ENCODE data around the gene SUGCT. TPM values are rescaled to one million over a fixed set of nuclear protein-coding genes. Genes with fewer than 3 reads are reported as not detected.

Gene SUGCT
- total and polyA plus RNA-seq, 4 donors, result 37.9 to 152 (median 53.2) TPM

DNA sequence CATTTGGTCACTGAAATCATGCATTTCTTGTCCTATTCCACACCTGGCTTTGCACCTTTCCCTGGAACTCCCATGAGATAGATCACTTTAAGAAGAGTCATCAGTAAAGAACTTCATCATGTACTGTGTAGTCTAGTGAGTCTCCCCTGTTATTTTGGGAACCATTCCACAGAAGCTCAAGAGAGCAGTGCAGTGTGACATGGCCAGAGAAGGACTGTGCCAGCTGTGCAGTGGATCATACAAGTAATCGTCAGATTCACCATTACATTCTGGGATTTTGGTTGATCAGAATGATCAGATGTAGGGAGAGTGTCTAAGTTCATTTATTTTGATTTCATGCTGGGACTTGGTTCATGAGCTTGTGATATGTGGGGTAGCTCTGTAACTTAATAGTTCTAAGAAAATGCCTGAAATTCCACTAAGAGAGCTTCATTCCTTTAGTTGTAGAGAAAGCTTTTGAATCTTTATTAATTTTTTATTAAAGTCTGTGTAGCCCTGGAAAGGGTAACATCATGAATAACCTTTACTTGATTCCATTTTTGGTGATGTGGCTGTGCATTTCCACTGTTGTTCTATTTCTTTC is 166.8 kb downstream of the SUGCT start:
- no peak overlapping the region for H3K27ac ChIP-seq (ENCODE audit: low read depth in 1 of 2, low read length in 2 of 2)
- H3K4me1 ChIP-seq (ENCODE audit: control insufficient read depth in 1 of 2, insufficient read depth in 2 of 2, low read length in 2 of 2), result peaks cover 0 to 2% of the 10 kb centered on the region in 2 donors
- H3K27me3 ChIP-seq (ENCODE audit: control insufficient read depth in 1 of 2, insufficient read depth in 2 of 2, low read length in 1 of 2), result no peaks in the 10 kb centered on the region
- DNase-seq (no peak), ATAC-seq (ENCODE audit: low FRiP score) (peak; percentile 54)
- no peaks in the 10 kb centered on the region for H3K36me3 ChIP-seq (ENCODE audit: control insufficient read depth in 1 of 2, insufficient read depth in 2 of 2, low read length in 1 of 2)
- H3K4me3 ChIP-seq (ENCODE audit: low read length in 2 of 2), result no peak overlapping the region
- intact Hi-C loops (cut with DNase I), result no loop called here
- WGBS, 2 donors, result 6 to 7% methylated on average over 1 of the region's 1 CpG
- no peaks in the 10 kb centered on the region for H3K9me3 ChIP-seq (ENCODE audit: control insufficient read depth, low read length)

DNA sequence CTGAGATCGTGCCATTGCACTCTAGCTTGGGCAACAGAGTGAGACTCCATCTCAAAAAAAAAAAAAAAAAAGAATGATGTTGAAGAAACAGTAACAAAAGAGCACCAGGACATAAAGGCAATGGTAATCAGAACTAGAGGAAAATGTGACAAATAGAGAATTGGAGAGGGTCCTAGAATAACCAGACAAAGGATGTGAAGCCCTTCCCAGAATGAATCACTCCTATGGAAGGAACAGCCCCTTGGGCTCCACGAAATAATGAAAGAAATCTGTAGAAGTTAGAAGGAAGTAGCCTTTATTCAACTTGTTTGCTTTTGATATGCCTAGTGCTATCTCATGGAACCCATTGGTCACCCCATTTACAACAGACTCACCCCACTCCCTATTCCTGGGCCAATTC is 169.2 kb downstream of the SUGCT start:
- Histone ChIP-seq H3K27me3 (ENCODE audit: control insufficient read depth in 1 of 2, insufficient read depth in 2 of 2, low read length in 1 of 2) (no peaks in the 10 kb centered on the region), H3K4me1 (ENCODE audit: control insufficient read depth in 1 of 2, insufficient read depth in 2 of 2, low read length in 2 of 2) (no peaks in the 10 kb centered on the region), H3K9me3 (ENCODE audit: control insufficient read depth, low read length) (no peaks in the 10 kb centered on the region), H3K4me3 (ENCODE audit: low read length in 2 of 2) (no peak overlapping the region), H3K27ac (ENCODE audit: low read depth in 1 of 2, low read length in 2 of 2) (no peak overlapping the region), H3K36me3 (ENCODE audit: control insufficient read depth in 1 of 2, insufficient read depth in 2 of 2, low read length in 1 of 2) (no peaks in the 10 kb centered on the region)
- DNase-seq, result no peak
- intact Hi-C loops (cut with DNase I), result no loop called here
- WGBS, 2 donors, result 52 to 55% methylated on average over 2 of the region's 2 CpGs
- no peak for ATAC-seq (ENCODE audit: low FRiP score)

- no peaks in the 10 kb centered on the region for H3K9me3 ChIP-seq (ENCODE audit: control insufficient read depth, low read length)
- H3K36me3 ChIP-seq (ENCODE audit: control insufficient read depth in 1 of 2, insufficient read depth in 2 of 2, low read length in 1 of 2), result no peaks in the 10 kb centered on the region
- intact Hi-C loops (cut with DNase I), result no loop called here
- ATAC-seq (ENCODE audit: low FRiP score), result no peak
- no peaks in the 10 kb centered on the region for H3K4me1 ChIP-seq (ENCODE audit: control insufficient read depth in 1 of 2, insufficient read depth in 2 of 2, low read length in 2 of 2)
- no peaks in the 10 kb centered on the region for H3K27me3 ChIP-seq (ENCODE audit: control insufficient read depth in 1 of 2, insufficient read depth in 2 of 2, low read length in 1 of 2)
- H3K27ac ChIP-seq (ENCODE audit: low read depth in 1 of 2, low read length in 2 of 2), result no peak overlapping the region
- DNase-seq, result no peak
- H3K4me3 ChIP-seq (ENCODE audit: low read length in 2 of 2), result no peak overlapping the region
Observed at GRCh38 chr7:40305229-40305628, 170.4 kb downstream of the SUGCT start.

DNA sequence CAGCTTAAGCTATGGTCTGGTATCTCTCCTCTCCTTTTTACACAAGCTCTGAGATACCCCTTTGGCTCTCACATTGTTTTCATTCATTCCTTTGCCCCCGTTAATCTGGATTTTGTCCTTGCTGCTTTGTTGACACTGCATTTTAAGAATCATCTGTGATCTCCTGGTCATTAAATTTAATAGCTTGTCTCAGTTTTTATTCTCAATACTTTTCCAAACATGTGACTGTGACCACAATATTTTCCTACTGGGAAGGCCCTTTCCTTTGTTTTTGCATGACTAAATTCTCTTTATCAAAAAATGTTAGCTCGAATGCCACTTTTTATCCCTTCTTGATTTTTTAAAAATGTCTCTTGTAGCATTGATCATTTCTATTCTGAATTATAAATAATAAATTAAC is 171.2 kb downstream of the SUGCT start:
- DNase-seq (no peak), ATAC-seq (ENCODE audit: low FRiP score) (no peak)
- 9 to 15% methylated on average over 2 of the region's 2 CpGs for WGBS, 2 donors
- Histone ChIP-seq H3K9me3 (ENCODE audit: control insufficient read depth, low read length) (no peaks in the 10 kb centered on the region), H3K27me3 (ENCODE audit: control insufficient read depth in 1 of 2, insufficient read depth in 2 of 2, low read length in 1 of 2) (no peaks in the 10 kb centered on the region), H3K27ac (ENCODE audit: low read depth in 1 of 2, low read length in 2 of 2) (no peak overlapping the region), H3K36me3 (ENCODE audit: control insufficient read depth in 1 of 2, insufficient read depth in 2 of 2, low read length in 1 of 2) (no peaks in the 10 kb centered on the region), H3K4me3 (ENCODE audit: low read length in 2 of 2) (no peak overlapping the region), H3K4me1 (ENCODE audit: control insufficient read depth in 1 of 2, insufficient read depth in 2 of 2, low read length in 2 of 2) (no peaks in the 10 kb centered on the region)
- intact Hi-C loops (cut with DNase I), result no loop called here

GRCh38 chr7:40306596-40306995 is 171.8 kb downstream of the SUGCT start:
- ATAC-seq (ENCODE audit: low FRiP score) (no peak), DNase-seq (no peak)
- Histone ChIP-seq H3K4me3 (ENCODE audit: low read length in 2 of 2) (no peak overlapping the region), H3K27me3 (ENCODE audit: control insufficient read depth in 1 of 2, insufficient read depth in 2 of 2, low read length in 1 of 2) (no peaks in the 10 kb centered on the region), H3K36me3 (ENCODE audit: control insufficient read depth in 1 of 2, insufficient read depth in 2 of 2, low read length in 1 of 2) (no peaks in the 10 kb centered on the region), H3K4me1 (ENCODE audit: control insufficient read depth in 1 of 2, insufficient read depth in 2 of 2, low read length in 2 of 2) (no peaks in the 10 kb centered on the region), H3K27ac (ENCODE audit: low read depth in 1 of 2, low read length in 2 of 2) (no peak overlapping the region), H3K9me3 (ENCODE audit: control insufficient read depth, low read length) (no peaks in the 10 kb centered on the region)
- intact Hi-C loops (cut with DNase I), result no loop called here

DNA sequence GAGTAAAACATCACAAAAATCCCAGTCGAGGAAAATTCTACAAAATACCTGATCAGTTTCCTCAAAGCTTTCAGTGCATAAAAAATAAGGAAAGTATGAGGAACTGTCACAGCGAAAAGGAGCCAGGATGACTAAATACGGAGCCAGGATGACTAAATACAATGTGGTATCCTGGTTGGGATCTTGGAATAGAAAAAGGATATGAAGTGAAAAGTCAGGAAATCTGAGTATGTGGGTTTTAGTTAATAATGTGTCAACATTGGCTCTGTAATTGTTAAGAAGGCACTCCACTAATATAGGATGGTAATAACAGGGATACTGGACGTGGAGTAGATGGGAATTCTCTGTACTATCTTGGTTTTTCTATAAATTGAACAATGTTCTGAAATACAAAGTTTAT is 175.5 kb downstream of the SUGCT start:
- ATAC-seq (ENCODE audit: low FRiP score) (no peak), DNase-seq (no peak)
- Histone ChIP-seq H3K27me3 (ENCODE audit: control insufficient read depth in 1 of 2, insufficient read depth in 2 of 2, low read length in 1 of 2) (no peaks in the 10 kb centered on the region), H3K9me3 (ENCODE audit: control insufficient read depth, low read length) (no peaks in the 10 kb centered on the region), H3K36me3 (ENCODE audit: control insufficient read depth in 1 of 2, insufficient read depth in 2 of 2, low read length in 1 of 2) (no peaks in the 10 kb centered on the region), H3K4me3 (ENCODE audit: low read length in 2 of 2) (no peak overlapping the region), H3K4me1 (ENCODE audit: control insufficient read depth in 1 of 2, insufficient read depth in 2 of 2, low read length in 2 of 2) (no peaks in the 10 kb centered on the region), H3K27ac (ENCODE audit: low read depth in 1 of 2, low read length in 2 of 2) (no peak overlapping the region)
- 81% methylated on average over 4 of the region's 4 CpGs for WGBS, 2 donors
- intact Hi-C loops (cut with DNase I), result no loop called here

- intact Hi-C loops (cut with DNase I), result no loop called here
- Histone ChIP-seq H3K27ac (ENCODE audit: low read depth in 1 of 2, low read length in 2 of 2) (no peak overlapping the region), H3K9me3 (ENCODE audit: control insufficient read depth, low read length) (no peaks in the 10 kb centered on the region), H3K27me3 (ENCODE audit: control insufficient read depth in 1 of 2, insufficient read depth in 2 of 2, low read length in 1 of 2) (no peaks in the 10 kb centered on the region), H3K4me3 (ENCODE audit: low read length in 2 of 2) (no peak overlapping the region), H3K4me1 (ENCODE audit: control insufficient read depth in 1 of 2, insufficient read depth in 2 of 2, low read length in 2 of 2) (no peaks in the 10 kb centered on the region), H3K36me3 (ENCODE audit: control insufficient read depth in 1 of 2, insufficient read depth in 2 of 2, low read length in 1 of 2) (no peaks in the 10 kb centered on the region)
- ATAC-seq (ENCODE audit: low FRiP score) (no peak), DNase-seq (no peak)
- 87 to 91% methylated on average over 3 of the region's 3 CpGs for WGBS, 2 donors
Observed at GRCh38 chr7:40311307-40311706, 176.5 kb downstream of the SUGCT start.

GRCh38 chr7:40315277-40315676 is 180.5 kb downstream of the SUGCT start:
- DNase-seq (no peak), ATAC-seq (ENCODE audit: low FRiP score) (no peak)
- H3K4me1 ChIP-seq (ENCODE audit: control insufficient read depth in 1 of 2, insufficient read depth in 2 of 2, low read length in 2 of 2), result no peaks in the 10 kb centered on the region
- H3K36me3 ChIP-seq (ENCODE audit: control insufficient read depth in 1 of 2, insufficient read depth in 2 of 2, low read length in 1 of 2), result no peaks in the 10 kb centered on the region
- no peak overlapping the region for H3K4me3 ChIP-seq (ENCODE audit: low read length in 2 of 2)
- no peaks in the 10 kb centered on the region for H3K27me3 ChIP-seq (ENCODE audit: control insufficient read depth in 1 of 2, insufficient read depth in 2 of 2, low read length in 1 of 2)
- H3K27ac ChIP-seq (ENCODE audit: low read depth in 1 of 2, low read length in 2 of 2), result no peak overlapping the region
- intact Hi-C loops (cut with DNase I), result no loop called here
- no peaks in the 10 kb centered on the region for H3K9me3 ChIP-seq (ENCODE audit: control insufficient read depth, low read length)
- WGBS, 2 donors, result 94 to 97% methylated on average over 2 of the region's 2 CpGs

DNA sequence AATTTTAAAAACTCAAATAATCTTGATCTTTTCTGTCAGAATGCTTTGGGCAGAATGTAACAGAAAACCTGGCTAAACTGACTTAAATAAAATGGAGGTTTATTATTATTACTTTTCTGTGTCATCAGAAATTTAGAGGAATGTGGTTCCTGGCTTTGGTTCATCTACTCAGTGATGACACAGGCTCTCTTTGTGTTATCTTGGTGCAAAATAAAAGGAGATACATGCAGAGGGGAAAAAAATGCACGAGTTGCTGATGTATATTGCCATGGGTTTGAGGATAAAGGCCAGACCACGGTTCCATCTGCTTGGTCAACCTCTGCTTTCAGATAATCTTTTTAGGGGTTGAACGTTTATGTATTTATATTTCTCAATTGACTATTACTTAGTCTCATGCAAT is 181.4 kb downstream of the SUGCT start:
- no peak for ATAC-seq (ENCODE audit: low FRiP score)
- H3K4me3 ChIP-seq (ENCODE audit: low read length in 2 of 2), result no peak overlapping the region
- H3K27me3 ChIP-seq (ENCODE audit: control insufficient read depth in 1 of 2, insufficient read depth in 2 of 2, low read length in 1 of 2), result no peaks in the 10 kb centered on the region
- no peak for DNase-seq
- intact Hi-C loops (cut with DNase I), result no loop called here
- no peaks in the 10 kb centered on the region for H3K4me1 ChIP-seq (ENCODE audit: control insufficient read depth in 1 of 2, insufficient read depth in 2 of 2, low read length in 2 of 2)
- WGBS, 2 donors, result 80 to 85% methylated on average over 3 of the region's 3 CpGs
- H3K27ac ChIP-seq (ENCODE audit: low read depth in 1 of 2, low read length in 2 of 2), result no peak overlapping the region
- H3K36me3 ChIP-seq (ENCODE audit: control insufficient read depth in 1 of 2, insufficient read depth in 2 of 2, low read length in 1 of 2), result no peaks in the 10 kb centered on the region
- H3K9me3 ChIP-seq (ENCODE audit: control insufficient read depth, low read length), result no peaks in the 10 kb centered on the region
